Neural progenitor cell (in vitro differentiated cells): Measurements from ENCODE around the gene MYO15A. TPM values are rescaled to one million over a fixed set of nuclear protein-coding genes. Genes with fewer than 3 reads are reported as not detected.

Experiments used
- DNase-seq: peaks from one replicate; pipeline ENCODE4 v3.0.0-alpha.2; 2016; ENCODE audit warnings: low spot score
- H2AFZ ChIP-seq: fragments of 200-600 bp; sonication (generic); replicated peaks from 2 replicates; pipeline ENCODE4 v1.6.1; 2016; ENCODE audit warnings: antibody characterized with exemption
- H3F3A ChIP-seq: fragments of 200-600 bp; sonication (generic); 2 replicates; pipeline ENCODE4 v1.6.1; 2016; ENCODE audit warnings: antibody characterized with exemption, low read depth
- H3K27ac ChIP-seq: fragments of 200-600 bp; sonication (generic); 2 replicates; pipeline ENCODE4 v1.5.1; 2016; ENCODE audit warnings: mild to moderate bottlenecking
- H3K27me3 ChIP-seq: fragments of 200-600 bp; sonication (generic); 2 replicates; pipeline ENCODE4 v1.6.1; 2016; ENCODE audit warnings: mild to moderate bottlenecking, moderate library complexity
- H3K36me3 ChIP-seq: fragments of 200-600 bp; sonication (generic); 2 replicates; pipeline ENCODE4 v1.5.1; 2016
- H3K4me1 ChIP-seq: fragments of 200-600 bp; sonication (generic); 2 replicates; pipeline ENCODE4 v1.6.1; 2016; ENCODE audit warnings: mixed run types
- H3K4me2 ChIP-seq: fragments of 200-600 bp; sonication (generic); 2 replicates; pipeline ENCODE4 v1.6.1; 2016
- H3K4me3 ChIP-seq: fragments of 200-600 bp; sonication (generic); 2 replicates; pipeline ENCODE4 v1.5.1; 2016
- H3K79me2 ChIP-seq: fragments of 200-600 bp; sonication (generic); 2 replicates; pipeline ENCODE4 v1.6.1; 2016; ENCODE audit warnings: low read depth
- H3K9ac ChIP-seq: fragments of 200-600 bp; sonication (generic); 2 replicates; pipeline ENCODE4 v1.6.1; 2016
- H3K9me3 ChIP-seq: fragments of 200-600 bp; sonication (generic); 2 replicates; pipeline ENCODE4 v1.5.1; 2016; ENCODE audit warnings: low read depth
- H4K20me1 ChIP-seq: fragments of 200-600 bp; sonication (generic); 2 replicates; pipeline ENCODE4 v1.6.1; 2016; ENCODE audit warnings: low read depth
- H3K27ac Mint-ChIP-seq: 3 replicates; pipeline ENCODE4 v1.8.0; 2021; ENCODE audit warnings: mixed read lengths
- H3K27me3 Mint-ChIP-seq: 2 replicates; pipeline ENCODE4 v1.8.0; 2022; ENCODE audit warnings: low read depth, mild to moderate bottlenecking, inconsistent platforms, moderate library complexity, mixed read lengths; ENCODE audit not compliant: insufficient read depth
- H3K36me3 Mint-ChIP-seq: 3 replicates; pipeline ENCODE4 v1.8.0; 2021; ENCODE audit warnings: mixed read lengths
- H3K4me1 Mint-ChIP-seq: 3 replicates; pipeline ENCODE4 v1.8.0; 2021; ENCODE audit warnings: mixed read lengths
- H3K4me3 Mint-ChIP-seq: 3 replicates; pipeline ENCODE4 v1.8.0; 2021; ENCODE audit warnings: mild to moderate bottlenecking, moderate library complexity, mixed read lengths
- H3K9me3 Mint-ChIP-seq: 3 replicates; pipeline ENCODE4 v1.8.0; 2020; ENCODE audit warnings: mixed read lengths
- EZH2 ChIP-seq: fragments of 200-600 bp; sonication (generic); IDR thresholded peaks from 2 replicates; pipeline ENCODE4 v1.6.1; 2017; ENCODE audit warnings: antibody characterized with exemption, mild to moderate bottlenecking, moderate library complexity
- EZH2phosphoT487 ChIP-seq: fragments of 200-600 bp; sonication (generic); IDR thresholded peaks from 2 replicates; pipeline ENCODE4 v1.6.1; 2017; ENCODE audit warnings: antibody characterized with exemption
- total RNA-seq: library from RNA; depleted of rRNA; stranded (reverse); fragments of >200 nt; gene quantifications from 2 replicates; pipeline ENCODE4 v1.2.3, GENCODE V29; 2015; ENCODE audit warnings: low replicate concordance
- TF ChIP-seq, protein P1 (sequence below): fragments of 200-600 bp; sonication (generic); IDR thresholded peaks from 2 replicates; pipeline ENCODE4 v1.5.1; 2017; ENCODE audit warnings: antibody characterized with exemption, mild to moderate bottlenecking

The MYO15A gene
- total RNA-seq, 1 donor from 2014 or later: 1.2 TPM

DNA sequence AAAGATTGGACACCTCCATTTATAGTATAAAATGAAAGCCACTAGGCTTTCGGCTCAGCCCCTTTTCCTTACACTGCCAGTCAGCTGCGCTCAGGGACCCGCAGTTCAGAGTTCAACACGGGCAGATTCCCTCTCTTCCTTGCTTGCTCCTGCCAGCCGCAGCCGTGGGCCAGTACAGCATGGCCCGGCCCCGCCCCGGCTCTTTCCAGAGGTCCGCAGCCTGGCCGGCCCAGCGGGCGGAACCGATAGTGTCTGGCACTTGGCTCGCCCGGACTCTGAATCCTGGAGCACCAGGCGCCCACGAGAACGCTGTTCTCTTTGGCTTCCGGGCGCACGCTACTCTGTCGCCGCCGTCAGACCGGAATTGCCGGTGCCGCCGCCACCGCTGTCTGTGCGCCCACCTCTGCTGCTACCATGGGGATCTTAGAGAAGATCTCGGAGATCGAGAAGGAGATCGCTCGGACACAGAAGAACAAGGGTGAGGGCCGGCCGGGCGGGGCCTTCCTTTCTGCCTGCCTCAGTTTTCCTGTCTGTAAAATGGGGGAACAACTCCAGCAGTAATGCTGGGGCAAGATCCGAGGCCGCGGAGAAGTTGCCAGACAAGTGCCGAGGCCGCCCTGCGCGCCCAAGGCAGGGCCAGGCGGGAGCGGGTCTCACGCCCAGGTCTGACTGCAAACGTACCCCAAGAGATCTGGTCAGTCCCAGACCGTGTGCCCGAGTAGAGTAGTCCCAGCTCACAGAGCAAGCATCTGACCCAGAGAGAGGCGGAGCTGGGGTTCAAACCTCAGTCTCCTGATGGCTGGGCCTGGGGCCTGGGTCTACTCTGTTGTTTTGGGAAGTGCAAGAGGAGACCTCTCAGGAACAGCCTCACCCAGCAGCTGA is 20.7 kb upstream of the MYO15A start, which contains the start of gene DRG2:
Gene DRG2, plus strand, starts transcription at position 339 of the 882 bp plus-strand sequence. Its CDS starts 76 bp downstream, at position 415.
- DNase-seq: peak; percentile 94
- no peaks in the 10 kb centered on the region for H3K27me3 ChIP-seq
- H3F3A ChIP-seq: peaks cover 7% of the 10 kb centered on the region
- H3K4me1 ChIP-seq: peaks cover 7% of the 10 kb centered on the region
- peaks cover 2% of the 10 kb centered on the region for H3K36me3 Mint-ChIP-seq
- H3K27me3 Mint-ChIP-seq: peaks cover 3% of the 10 kb centered on the region
- H3K4me3 Mint-ChIP-seq: peak within 1 kb of the TSS; percentile 98
- TF ChIP-seq, protein P1, sequence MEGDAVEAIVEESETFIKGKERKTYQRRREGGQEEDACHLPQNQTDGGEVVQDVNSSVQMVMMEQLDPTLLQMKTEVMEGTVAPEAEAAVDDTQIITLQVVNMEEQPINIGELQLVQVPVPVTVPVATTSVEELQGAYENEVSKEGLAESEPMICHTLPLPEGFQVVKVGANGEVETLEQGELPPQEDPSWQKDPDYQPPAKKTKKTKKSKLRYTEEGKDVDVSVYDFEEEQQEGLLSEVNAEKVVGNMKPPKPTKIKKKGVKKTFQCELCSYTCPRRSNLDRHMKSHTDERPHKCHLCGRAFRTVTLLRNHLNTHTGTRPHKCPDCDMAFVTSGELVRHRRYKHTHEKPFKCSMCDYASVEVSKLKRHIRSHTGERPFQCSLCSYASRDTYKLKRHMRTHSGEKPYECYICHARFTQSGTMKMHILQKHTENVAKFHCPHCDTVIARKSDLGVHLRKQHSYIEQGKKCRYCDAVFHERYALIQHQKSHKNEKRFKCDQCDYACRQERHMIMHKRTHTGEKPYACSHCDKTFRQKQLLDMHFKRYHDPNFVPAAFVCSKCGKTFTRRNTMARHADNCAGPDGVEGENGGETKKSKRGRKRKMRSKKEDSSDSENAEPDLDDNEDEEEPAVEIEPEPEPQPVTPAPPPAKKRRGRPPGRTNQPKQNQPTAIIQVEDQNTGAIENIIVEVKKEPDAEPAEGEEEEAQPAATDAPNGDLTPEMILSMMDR: peak; percentile 21
- TF ChIP-seq EZH2 (peak; percentile 59), EZH2phosphoT487 (no peak)
- peak within 1 kb of the TSS; percentile 97 for H3K4me3 ChIP-seq
- peaks cover 20% of the 10 kb centered on the region for H3K79me2 ChIP-seq
- H3K9me3 Mint-ChIP-seq: no peaks in the 10 kb centered on the region
- no peak within 1 kb of the TSS for H3K27ac ChIP-seq
- peak within 1 kb of the TSS; percentile 93 for H2AFZ ChIP-seq
- H3K36me3 ChIP-seq: no peaks in the 10 kb centered on the region
- no peaks in the 10 kb centered on the region for H4K20me1 ChIP-seq
- H3K4me2 ChIP-seq: peak within 1 kb of the TSS; percentile 99
- peak within 1 kb of the TSS; percentile 74 for H3K9ac ChIP-seq
- peaks cover 14% of the 10 kb centered on the region for H3K4me1 Mint-ChIP-seq
- peak within 1 kb of the TSS; percentile 97 for H3K27ac Mint-ChIP-seq
- no peaks in the 10 kb centered on the region for H3K9me3 ChIP-seq

GRCh38 chr17:18089613-18090012 is 18.9 kb upstream of the MYO15A start:
- no peak overlapping the region for H2AFZ ChIP-seq
- no peak for TF ChIP-seq EZH2phosphoT487
- TF ChIP-seq, protein P1: no peak
- H3K36me3 ChIP-seq: no peaks in the 10 kb centered on the region
- H3K4me2 ChIP-seq: no peak overlapping the region
- no peaks in the 10 kb centered on the region for H3K9me3 ChIP-seq
- peaks cover 7% of the 10 kb centered on the region for H3K4me1 ChIP-seq
- DNase-seq: no peak
- Mint-ChIP-seq H3K36me3 (peaks cover 12% of the 10 kb centered on the region), H3K4me1 (peaks cover 14% of the 10 kb centered on the region), H3K9me3 (no peaks in the 10 kb centered on the region), H3K4me3 (peak overlapping the region; percentile 98), H3K27me3 (peaks cover 5% of the 10 kb centered on the region), H3K27ac (peak overlapping the region; percentile 16)
- peaks cover 20% of the 10 kb centered on the region for H3K79me2 ChIP-seq
- H3F3A ChIP-seq: peaks cover 7% of the 10 kb centered on the region
- H3K4me3 ChIP-seq: no peak overlapping the region
- no peak overlapping the region for H3K9ac ChIP-seq
- no peak overlapping the region for H3K27ac ChIP-seq
- no peaks in the 10 kb centered on the region for H3K27me3 ChIP-seq
- no peaks in the 10 kb centered on the region for H4K20me1 ChIP-seq

DNA sequence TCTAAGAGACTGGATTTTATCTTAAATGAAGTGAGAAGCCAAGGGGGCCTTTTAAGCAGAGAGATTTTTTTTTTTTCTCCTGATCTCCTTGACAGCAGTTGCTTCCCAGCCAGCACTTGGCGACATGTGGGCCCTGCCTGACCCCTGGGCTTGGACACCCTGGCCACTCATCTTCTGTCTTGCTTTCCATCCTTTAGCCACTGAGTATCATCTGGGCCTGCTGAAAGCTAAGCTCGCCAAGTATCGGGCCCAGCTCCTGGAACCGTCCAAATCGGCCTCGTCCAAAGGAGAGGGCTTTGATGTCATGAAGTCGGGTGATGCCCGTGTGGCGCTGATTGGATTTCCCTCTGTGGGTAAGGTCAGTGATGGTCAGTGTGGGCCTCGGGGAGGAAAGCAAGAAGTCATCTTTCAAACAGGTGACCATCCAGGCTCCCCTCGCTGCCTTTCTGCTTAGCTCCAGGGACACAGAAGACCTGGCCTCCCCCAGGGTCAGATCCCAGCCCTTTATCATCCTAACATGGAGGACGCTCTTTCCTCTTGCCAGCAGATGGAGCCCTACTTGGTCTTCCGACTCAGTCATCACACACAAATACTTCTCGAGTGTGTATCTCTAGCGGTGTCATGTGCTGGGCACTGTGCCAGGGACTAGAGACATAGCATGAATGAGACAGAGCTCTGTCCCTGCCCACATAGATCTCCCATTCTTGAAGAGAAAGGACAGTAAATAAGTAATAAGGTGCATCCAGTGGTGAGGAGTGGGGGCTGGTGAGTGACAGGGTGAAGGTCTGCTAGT is 14.7 kb upstream of the MYO15A start:
- Mint-ChIP-seq H3K4me1 (peaks cover under 1% of the 10 kb centered on the region), H3K4me3 (no peak overlapping the region), H3K27me3 (peaks cover 2% of the 10 kb centered on the region), H3K9me3 (no peaks in the 10 kb centered on the region), H3K36me3 (peaks cover 14% of the 10 kb centered on the region), H3K27ac (no peak overlapping the region)
- H3K9me3 ChIP-seq: no peaks in the 10 kb centered on the region
- H4K20me1 ChIP-seq: no peaks in the 10 kb centered on the region
- H3K27me3 ChIP-seq: no peaks in the 10 kb centered on the region
- H3K4me3 ChIP-seq: no peak overlapping the region
- no peak overlapping the region for H2AFZ ChIP-seq
- no peak overlapping the region for H3K9ac ChIP-seq
- peaks cover 1% of the 10 kb centered on the region for H3K4me1 ChIP-seq
- H3K79me2 ChIP-seq: peaks cover 10% of the 10 kb centered on the region
- H3K36me3 ChIP-seq: no peaks in the 10 kb centered on the region
- TF ChIP-seq, protein P1: peak; percentile 54
- TF ChIP-seq EZH2phosphoT487: no peak
- H3F3A ChIP-seq: no peaks in the 10 kb centered on the region
- DNase-seq: peak; percentile 48
- no peak overlapping the region for H3K4me2 ChIP-seq
- no peak overlapping the region for H3K27ac ChIP-seq
